ENCODE results near the gene HJV. TPM values are rescaled to one million over a fixed set of nuclear protein-coding genes. Genes with fewer than 3 reads are reported as not detected.

The HJV gene
- total RNA-seq, 1 donor from 2014 or later = 71.9 TPM

DNA sequence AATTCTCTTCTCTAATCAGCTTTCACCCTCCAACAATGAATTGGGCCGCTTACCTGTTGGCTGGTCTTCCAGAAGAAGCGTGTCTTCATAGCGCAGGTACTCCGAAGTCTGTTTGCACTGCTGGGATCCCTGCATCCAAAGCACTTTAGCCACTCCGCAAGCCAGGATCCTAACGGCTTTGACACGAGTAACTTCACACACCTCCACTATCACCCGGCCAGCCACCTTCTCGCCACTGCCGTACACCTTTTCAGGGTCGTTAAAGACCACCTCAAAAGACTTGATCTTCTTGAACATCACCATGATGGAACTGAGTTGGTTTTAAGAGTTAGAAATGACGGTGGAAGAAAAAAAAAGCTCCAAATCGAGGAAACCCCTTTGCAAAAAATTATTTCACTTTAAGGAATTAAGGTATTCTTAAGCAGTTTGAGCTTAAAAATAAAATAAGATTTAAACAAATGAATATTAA, 25.5 kb downstream of the HJV start:
- ATAC-seq (no peak), DNase-seq (no peak)
- intact Hi-C loops (cut with micrococcal nuclease) = no loop called here

DNA sequence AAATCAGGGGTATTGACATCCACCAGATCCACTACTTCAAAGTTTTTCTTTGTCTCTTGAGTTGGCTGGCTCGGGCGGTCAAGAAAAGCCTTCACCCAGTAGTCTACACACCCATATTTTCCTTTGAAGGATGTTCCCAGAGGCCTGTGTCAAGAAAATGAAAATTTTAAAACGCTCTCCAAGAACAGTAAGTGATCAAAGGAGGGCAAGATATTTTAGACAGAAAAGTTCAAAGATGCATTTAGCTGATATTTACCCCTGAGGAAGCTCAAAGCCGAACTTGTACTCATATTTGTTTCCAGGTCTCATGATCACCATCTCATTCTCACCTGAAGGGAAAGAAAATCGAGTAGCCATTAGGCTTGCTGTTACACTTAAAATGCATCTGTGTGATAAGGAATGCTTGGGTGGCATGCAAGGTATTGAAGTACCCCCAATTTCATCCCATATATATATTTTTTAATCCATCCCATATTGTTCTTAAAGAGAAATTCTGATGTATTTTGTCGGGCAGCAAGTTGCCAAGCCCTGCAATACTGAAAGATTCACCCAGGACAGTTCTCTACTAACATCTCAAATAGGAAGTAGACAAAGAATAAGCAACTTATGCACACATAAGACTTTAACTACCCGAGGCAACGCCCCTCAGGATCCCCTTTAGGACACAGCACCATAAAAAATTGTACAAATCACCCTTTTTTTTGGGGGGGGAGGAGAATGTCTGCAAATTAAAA, 26.2 kb downstream of the HJV start:
- ATAC-seq (no peak), DNase-seq (no peak)
- intact Hi-C loops (cut with micrococcal nuclease) = no loop called here

DNA sequence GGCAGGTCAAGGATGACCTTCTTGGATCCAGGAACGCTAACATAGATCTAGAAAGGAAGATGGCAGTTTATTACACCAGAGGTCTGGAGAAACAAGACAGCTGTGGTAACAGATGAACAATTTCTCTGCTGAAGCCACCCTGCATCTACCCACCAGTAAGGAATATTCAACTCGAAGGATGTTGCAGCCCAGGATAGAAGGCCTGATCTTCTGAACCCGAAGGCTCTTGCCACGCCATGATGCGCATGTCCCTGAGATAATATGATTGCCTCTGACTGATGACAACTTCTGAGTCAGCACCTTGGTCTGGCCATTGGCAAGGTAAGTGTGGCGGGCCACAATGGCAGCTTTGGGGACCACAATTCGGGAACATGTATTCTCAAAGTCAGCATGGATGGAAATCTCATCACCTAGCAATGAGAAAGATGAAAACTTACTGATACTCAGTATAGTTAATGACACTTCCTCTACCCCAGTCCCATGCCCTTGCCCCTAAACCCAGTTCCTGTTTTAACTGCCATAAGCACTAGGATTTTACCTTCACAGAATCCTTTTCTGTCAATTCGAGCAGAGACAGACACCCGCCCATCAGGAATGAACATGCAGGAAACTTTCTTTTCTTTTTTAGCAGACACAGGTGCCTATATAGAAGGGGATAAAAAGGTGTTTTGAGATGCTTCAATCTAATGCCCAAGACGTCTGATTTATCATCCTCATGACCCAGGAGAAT, 27.0 kb downstream of the HJV start:
- DNase-seq (peak; percentile 48), ATAC-seq (no peak)
- intact Hi-C loops (cut with micrococcal nuclease) = no loop called here

DNA sequence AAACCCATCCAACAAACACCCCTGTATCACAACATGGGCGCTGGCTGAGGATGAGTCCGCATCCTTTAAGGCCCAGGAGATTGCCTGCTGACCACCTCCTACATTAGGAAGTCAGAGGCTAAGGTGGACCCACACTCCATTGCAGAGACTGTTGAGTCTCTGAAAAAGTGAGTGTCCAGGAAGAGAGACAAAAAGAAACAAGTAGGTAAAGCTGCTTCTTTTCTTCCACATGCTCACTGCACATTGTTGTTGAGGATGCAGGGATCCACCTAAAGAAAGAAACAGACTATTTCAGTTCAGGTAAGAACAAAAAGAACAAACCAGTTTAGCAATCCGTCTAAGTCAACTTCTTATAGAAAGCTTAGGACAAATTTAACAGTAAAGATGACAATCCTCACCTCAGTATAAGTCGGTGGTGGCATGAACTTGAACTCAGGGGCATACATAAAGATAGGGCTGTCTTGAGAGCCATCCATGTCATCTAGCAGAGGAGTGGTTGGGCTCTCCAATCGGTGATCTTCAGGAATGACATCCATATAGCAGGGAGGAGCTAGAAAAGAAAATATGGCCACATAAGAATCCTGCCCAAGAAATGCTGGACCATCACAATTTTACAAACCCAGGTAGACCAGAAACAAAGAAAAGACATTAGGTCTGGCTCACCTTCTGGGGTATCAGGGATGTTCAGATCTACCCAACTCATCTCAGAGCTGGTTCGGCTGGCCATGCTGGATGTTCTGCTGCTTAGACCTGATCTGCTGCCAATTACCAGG, 27.7 kb downstream of the HJV start:
- ATAC-seq = no peak
- no peak for DNase-seq
- intact Hi-C loops (cut with micrococcal nuclease) = no loop called here

DNA sequence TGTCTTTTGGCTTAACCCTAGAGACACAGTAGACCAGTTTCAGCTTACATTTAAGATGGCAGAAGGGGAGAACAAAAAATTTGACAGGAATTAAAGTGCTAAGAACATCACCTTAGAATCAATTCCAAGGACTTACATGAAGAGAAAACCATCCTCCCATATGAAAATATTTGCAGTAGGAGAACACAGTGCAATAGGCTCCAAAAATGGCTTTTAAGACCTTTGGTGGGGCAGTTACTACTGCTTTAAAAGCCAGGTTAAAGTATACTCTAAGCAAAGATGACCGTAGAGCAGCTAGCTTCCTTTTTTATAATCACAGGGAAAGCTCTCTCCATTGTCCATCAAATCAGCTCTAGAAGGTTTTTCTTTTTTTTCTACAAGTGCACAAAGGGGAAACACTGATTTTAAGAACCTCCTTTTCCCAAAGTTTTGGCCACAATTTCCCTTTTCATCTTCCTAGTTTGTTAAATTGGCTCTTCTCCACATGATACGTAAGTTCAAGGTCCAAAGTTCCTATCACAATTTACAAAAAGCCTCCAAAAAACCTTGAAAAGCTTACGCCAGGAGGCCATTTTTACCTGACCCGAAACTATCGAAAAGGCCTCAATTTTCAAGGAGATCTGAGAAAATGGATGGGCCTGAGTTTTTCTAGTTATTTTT, 28.4 kb downstream of the HJV start:
- no peak for DNase-seq
- ATAC-seq = no peak
- intact Hi-C loops (cut with micrococcal nuclease) = no loop called here

DNA sequence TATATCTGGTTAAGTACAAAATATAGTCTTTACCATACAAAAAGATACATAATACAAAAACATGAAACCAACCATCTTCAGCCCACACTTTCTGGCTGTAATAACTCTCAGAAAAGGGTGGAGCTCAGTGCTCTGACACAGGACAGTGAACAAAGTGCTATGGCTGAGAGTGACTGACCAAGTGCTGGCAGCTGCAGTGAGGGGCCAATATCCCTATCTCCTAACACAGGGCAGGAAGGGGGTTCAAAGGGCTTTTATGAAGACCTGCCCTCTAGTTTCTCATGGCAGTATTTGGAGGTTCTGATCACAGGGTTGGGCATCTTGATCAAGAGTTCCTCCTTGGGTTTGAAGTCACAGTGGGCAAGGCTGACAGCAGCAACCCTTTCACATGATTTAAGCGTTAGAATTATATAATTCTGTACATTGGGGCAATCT, 29.0 kb downstream of the HJV start:
- DNase-seq = no peak
- ATAC-seq = peak; percentile 0
- intact Hi-C loops (cut with micrococcal nuclease) = no loop called here

DNA sequence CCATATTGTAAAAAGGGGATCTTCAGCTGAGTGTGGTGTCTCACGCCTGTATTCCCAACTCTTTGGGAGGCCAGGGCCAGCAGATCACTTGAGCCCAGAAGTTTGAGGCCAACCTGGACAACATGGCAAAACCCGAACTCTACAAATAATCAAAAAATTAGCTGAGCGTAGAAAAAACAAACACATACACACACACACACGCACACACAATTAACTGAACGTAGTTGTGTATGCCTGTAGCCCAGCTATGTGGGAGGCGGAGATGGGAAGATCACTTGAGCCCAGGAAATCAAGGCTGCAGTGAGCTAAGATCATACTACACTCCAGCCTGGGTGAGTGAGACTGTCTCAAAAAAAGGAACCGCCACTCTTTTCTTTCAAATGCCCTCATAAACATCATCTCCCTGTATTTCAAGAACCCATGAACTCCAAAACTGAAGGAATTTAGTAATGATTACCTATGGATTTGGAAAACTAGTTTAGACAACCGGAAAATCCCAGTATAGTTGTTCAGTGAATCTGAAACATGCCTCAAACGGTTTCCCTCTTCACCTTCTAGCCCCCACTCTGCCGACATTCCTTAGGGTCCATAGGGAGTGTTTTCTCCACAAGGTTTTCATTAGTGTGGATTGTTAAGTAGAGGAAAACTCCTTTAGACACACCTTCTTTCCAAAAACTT, 29.7 kb downstream of the HJV start:
- ATAC-seq = peak; percentile 32
- intact Hi-C loops (cut with micrococcal nuclease) = no loop called here
- DNase-seq = no peak

DNA sequence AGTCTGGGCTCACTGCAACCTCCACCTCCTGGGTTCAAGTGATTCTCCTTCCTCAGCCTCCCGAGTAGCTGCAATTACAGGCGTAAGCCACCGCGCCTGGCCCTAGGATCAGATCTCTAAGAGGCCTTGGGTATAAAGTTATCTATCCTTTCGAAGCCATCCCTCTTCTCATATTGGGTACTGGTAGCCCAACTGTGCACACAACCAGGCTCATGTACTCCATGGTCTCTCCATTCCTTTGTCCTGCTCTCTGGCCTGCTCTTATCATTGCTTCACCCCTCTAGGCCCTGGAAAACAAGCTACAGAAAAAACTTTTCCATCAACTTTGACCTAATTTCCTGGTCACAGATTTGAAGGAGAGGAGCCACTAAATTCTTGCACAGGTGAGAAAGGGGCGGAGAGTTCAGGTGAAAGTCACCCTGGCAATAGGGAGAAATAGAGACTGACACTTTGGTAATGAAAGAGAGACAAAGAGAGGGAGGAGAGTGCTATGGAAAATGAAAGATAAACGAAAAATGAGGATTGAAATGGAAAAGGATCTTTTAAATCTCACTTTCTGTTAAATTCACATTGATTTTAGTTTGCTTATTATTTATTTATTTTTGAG, 31.2 kb downstream of the HJV start:
- ATAC-seq = peak; percentile 13
- DNase-seq = peak; percentile 64
- intact Hi-C loops (cut with micrococcal nuclease) = no loop called here

DNA sequence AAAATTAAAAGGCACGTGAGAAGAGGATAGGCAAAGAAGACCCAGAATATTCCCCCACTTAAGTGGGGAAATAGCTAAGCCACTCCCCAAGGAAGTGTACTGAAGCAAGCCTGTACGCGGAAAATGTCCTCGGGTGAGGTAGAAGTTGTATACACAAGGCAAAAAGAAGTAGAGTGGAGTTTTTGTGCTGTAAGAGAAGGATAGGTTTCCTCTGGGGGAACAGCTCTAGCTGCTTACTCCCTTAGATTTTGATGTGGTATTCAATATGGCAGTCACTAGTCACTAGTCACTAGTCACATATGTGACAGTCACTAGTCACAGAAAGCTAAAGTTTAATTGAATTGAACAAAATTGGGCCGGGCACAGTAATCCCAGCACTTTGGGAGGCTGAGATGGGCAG, 32.8 kb downstream of the HJV start:
- no peak for ATAC-seq
- intact Hi-C loops (cut with micrococcal nuclease) = no loop called here
- DNase-seq = no peak

DNA sequence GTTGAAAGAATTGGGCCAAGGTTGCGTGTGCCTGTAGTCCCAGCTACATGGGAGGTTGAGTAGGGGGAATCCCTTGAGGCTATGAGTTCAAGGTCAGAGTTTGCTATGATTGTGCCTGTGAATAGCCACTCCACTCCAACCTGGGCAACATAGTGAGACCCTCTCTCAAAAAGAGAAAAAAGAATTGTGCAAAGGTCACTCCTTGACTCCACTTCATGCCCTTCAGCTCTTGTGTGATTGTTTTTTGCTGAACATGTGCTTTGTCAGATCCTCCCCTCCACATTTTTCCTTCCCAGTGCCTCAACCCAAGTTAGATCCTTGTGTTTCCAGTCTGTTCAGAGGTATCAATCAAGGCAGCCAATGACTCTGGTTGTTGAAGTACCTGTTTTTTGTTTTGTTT, 33.6 kb downstream of the HJV start:
- DNase-seq = no peak
- intact Hi-C loops (cut with micrococcal nuclease) = no loop called here
- no peak for ATAC-seq

DNA sequence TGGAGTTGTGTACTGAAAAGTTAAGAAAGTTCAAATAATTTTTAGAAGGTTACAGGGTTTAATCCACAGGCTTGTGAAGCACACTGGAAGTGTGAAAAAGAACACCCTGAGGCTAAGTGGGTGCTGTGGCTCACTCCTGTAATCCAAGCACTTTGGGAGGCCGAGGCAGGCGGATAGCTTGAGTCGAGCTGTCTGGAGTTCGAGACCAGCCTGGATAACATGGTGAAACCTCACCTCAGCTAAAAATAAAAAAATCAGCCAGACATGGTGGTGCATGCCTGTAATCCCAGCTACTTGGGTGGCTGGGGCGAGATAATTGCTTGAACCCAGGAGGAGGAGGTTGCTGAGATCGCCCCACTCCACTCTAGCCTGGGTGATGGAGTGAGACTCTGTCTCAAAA, 35.0 kb downstream of the HJV start:
- no peak for ATAC-seq
- intact Hi-C loops (cut with micrococcal nuclease) = no loop called here
- no peak for DNase-seq

DNA sequence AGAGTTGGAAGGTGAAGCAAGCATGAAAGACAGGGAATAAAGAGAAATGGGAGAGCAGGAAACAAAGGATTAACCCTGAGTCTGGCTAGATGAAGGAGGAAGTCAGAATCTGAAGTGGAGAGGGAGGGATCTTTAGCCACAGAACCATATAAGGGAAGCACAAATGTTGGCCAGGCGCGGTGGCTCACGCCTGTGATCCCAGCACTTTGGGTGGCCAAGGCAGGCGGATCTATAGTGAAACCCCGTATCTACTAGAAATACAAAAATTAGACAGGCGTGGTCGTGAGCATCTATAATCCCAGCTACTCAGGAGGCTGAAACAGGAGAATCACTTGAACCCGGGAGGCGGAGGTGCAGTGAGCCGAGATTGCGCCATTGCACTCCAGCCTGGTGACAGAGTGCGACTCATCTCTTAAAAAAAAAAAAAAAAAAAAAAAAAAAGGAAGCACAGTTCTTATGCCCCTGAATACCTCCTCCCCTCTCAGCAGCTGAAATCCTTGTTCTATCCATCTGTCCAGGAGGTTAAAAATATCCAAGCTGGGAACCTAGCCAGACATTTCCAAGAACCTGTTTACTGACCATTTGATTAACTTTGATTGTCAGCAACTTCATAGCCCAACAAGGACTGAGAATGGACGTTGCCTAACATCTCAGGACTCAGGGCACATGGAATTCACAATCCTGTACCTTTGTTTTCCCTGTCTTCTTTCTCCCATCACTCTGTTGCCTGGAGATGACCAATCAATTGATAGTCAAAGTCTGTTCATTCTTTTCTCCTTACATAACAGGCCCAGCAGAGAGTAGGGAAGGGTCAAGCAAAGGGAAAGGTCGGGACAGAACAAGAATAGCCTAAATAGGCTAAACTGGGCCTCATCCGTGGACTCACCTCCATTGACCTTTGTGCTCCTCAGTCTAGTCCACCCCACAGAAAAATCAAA, 35.8 kb downstream of the HJV start:
- DNase-seq (peak; percentile 74), ATAC-seq (peak; percentile 41)
- intact Hi-C loops (cut with micrococcal nuclease) = no loop called here

DNA sequence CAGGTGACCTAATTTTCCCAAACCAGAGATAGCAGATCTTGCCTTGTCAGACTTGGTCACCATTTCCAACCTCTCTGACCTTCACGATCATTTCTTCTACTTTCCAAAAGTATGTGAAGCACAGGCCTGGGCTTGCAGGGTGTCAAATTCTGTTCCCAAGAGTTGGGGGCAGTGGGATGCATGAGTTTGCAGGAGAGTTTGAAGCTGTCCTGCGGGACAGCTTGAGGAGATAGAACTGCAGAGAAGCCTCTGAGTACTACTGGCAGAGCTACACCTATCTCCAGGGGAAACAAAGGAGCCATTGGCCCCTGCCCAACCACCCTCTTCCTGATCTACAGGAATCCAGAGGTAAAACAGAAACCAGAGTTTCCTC, 36.4 kb downstream of the HJV start:
- peak; percentile 60 for DNase-seq
- intact Hi-C loops (cut with micrococcal nuclease) = no loop called here
- ATAC-seq = peak; percentile 0

DNA sequence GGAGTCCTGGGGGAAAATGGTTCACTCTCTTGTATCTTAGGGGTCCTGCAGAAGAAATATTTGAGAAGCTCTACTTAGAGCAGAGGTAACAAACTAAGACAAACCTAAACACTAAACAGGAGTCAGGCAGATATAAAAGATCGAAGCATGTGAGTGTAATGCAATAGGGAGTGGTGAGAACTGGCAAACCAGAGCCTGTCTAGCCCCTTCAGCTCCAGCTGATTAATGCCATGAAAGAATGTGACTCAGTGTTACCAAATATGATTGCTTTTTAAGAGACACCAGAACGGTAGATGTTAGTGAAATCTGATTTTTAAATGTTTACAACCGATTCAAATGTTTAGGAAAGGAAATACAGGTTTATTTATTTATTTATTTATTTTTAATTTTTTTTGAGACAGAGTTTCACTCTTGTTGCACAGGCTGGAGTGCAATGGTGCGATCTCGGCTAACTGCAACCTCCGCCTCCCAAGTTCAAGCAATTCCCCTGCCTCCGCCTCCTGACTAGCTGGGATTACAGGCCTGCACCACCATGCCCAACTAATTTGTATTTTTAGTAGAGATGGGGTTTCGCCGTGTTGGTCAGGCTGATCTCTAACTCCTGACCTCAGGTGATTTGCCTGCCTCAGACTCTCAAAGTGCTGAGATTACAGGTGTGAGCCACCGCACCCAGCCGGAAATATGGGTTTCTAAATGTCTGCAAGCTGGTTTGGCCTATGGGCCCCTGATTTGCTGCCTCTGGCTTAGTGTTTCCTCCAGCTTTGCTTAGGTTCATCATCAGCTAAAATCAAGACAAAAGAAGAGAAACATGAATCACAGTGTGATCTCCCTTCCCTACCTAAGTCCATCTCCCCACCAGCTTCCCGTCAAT, 37.3 kb downstream of the HJV start:
- ATAC-seq (no peak), DNase-seq (no peak)
- intact Hi-C loops (cut with micrococcal nuclease) = no loop called here

DNA sequence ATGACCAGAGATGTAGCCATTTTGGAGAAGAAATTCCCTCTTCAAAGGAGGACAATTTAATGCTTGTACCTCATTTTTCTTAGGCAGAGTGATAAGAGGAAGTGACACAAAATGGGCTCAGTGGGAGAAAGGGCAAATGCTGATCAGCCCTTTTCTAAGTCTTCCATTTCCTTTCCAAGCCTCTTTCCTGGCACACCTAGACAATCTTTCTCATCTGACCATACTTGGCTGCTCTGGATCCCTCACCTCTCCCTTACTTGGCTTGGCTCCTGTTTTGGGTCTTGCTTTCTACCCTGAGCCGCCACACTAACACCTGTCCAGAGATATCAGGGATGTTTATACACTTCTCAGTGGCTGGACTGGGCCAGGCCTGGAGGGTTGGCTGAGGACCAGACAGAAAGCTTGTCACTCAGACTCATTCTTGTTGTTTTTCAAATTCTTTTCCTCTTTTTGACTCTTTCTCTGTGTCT, 38.3 kb downstream of the HJV start:
- intact Hi-C loops (cut with micrococcal nuclease) = no loop called here
- ATAC-seq = peak; percentile 11
- DNase-seq = peak; percentile 55

DNA sequence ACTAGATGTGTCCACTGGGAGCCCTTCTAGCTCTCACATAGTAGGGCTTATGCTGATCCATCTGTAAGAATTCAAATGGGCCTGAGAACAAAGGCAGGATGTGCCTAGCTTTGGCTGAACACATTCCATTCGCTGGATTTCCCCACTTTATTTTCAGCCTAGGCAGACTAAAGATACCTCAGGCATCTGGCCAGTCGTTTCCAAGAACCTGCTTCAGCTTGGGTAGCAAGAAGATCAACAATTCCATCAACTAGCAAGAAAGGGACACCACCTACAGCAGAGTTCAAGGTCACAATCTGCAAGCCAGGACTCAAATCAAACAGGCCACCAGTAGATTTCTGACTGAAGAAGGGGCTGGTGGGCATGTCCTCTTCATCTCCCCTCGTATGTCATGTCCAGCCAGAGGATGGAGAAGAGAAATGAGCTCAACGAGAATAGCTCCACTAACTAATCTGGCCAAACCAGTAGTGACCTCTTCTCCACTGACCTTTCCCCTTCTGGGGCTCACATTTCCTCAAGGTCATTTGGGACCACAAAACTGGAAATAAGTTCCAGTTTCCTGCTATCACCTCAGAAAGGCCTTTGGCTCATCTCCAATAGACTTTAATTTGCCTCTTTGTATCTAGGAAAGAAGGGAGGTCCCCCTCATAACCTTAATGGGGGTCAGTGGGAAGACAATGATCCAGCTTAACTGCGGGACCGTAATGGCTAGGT, 39.4 kb downstream of the HJV start:
- intact Hi-C loops (cut with micrococcal nuclease) = no loop called here
- DNase-seq = no peak

More for the DNA sequence above, 39.4 kb downstream of the HJV start:
- peak; percentile 1 for ATAC-seq

Data from left ventricle myocardium superior (tissue), 1 donor.